Measurements from ENCODE around the gene IGF1R.

GRCh38 chr15:98787194-98787593 is 138.9 kb downstream of the IGF1R start:
- TF ChIP-seq CTCF (IDR thresholded peaks at IDR 0.05; ENCODE audit: insufficient read depth, low read length) = no peak
- no peak for TF ChIP-seq GABPA (IDR thresholded peaks at IDR 0.05; ENCODE audit: low read depth)
- TF ChIP-seq, protein P1, sequence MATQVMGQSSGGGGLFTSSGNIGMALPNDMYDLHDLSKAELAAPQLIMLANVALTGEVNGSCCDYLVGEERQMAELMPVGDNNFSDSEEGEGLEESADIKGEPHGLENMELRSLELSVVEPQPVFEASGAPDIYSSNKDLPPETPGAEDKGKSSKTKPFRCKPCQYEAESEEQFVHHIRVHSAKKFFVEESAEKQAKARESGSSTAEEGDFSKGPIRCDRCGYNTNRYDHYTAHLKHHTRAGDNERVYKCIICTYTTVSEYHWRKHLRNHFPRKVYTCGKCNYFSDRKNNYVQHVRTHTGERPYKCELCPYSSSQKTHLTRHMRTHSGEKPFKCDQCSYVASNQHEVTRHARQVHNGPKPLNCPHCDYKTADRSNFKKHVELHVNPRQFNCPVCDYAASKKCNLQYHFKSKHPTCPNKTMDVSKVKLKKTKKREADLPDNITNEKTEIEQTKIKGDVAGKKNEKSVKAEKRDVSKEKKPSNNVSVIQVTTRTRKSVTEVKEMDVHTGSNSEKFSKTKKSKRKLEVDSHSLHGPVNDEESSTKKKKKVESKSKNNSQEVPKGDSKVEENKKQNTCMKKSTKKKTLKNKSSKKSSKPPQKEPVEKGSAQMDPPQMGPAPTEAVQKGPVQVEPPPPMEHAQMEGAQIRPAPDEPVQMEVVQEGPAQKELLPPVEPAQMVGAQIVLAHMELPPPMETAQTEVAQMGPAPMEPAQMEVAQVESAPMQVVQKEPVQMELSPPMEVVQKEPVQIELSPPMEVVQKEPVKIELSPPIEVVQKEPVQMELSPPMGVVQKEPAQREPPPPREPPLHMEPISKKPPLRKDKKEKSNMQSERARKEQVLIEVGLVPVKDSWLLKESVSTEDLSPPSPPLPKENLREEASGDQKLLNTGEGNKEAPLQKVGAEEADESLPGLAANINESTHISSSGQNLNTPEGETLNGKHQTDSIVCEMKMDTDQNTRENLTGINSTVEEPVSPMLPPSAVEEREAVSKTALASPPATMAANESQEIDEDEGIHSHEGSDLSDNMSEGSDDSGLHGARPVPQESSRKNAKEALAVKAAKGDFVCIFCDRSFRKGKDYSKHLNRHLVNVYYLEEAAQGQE (IDR thresholded peaks at IDR 0.05; ENCODE audit: insufficient replicate concordance, low read depth) = no peak
